ENCODE results near the gene HIC2. TPM values are rescaled to one million over a fixed set of nuclear protein-coding genes. Genes with fewer than 3 reads are reported as not detected.

Gene HIC2
- total RNA-seq, 2 donors from 2014 or later, result 11.5 to 11.9 TPM

Other genes starting within 250 kb of the HIC2 start
- not detected for gene RIMBP3B, start 33.6 kb upstream of the HIC2 start, total RNA-seq
- gene TMEM191C, start 50.0 kb downstream of the HIC2 start, total RNA-seq, result 1 to 10 TPM; 2.0 to 3.4 TPM
- gene RIMBP3C, start 134.1 kb downstream of the HIC2 start, total RNA-seq, result 1 to 10 TPM in 1 of 2 donors, under 1 TPM in 1; 0.34 to 1.2 TPM
- 10 to 100 TPM; 25.7 to 30.4 TPM for gene UBE2L3, start 150.3 kb downstream of the HIC2 start, total RNA-seq
- gene YDJC, start 212.7 kb downstream of the HIC2 start, total RNA-seq, result 10 to 100 TPM; 28.3 to 31.0 TPM
- under 1 TPM in 1 of 2 donors, not detected in 1; 0.13 TPM for gene CCDC116, start 215.4 kb downstream of the HIC2 start, total RNA-seq
- 10 to 100 TPM; 25.6 to 30.1 TPM for gene SDF2L1, start 224.9 kb downstream of the HIC2 start, total RNA-seq
- 10 to 100 TPM; 59.4 to 69.3 TPM for gene PPIL2, start 248.6 kb downstream of the HIC2 start, total RNA-seq

Data from T-helper 17 cell (primary cell).